Measurements from ENCODE around the gene RHNO1. TPM values are rescaled to one million over a fixed set of nuclear protein-coding genes. Genes with fewer than 3 reads are reported as not detected.

The RHNO1 gene
- total and polyA plus RNA-seq, 2 donors (not counting 3 experiments of a cell fraction or from before 2014, with no cell fraction given) = 33.8 to 35.2 TPM

- Histone ChIP-seq H4K20me1 (replicated peaks; ENCODE audit: control insufficient read depth, extremely low read depth, insufficient read depth, low read length) (no peaks in the 10 kb centered on the region), H3K4me2 (ENCODE audit: insufficient read depth, low read length) (no peak overlapping the region), H3K9ac (replicated peaks; ENCODE audit: extremely low read depth, insufficient read depth, low read length) (no peak overlapping the region), H2AFZ (ENCODE audit: low read depth, low read length) (no peak overlapping the region), H3K27me3 (ENCODE audit: control insufficient read depth in 2 of 2, insufficient read depth in 2 of 2, low read length in 2 of 2) (peaks cover 0 to 4% of the 10 kb centered on the region in 2 experiments), H3K9me3 (replicated peaks; ENCODE audit: control insufficient read depth, insufficient read depth, low read length) (no peaks in the 10 kb centered on the region), H3K36me3 (ENCODE audit: control insufficient read depth in 2 of 2, extremely low read depth in 1 of 2, insufficient read depth in 2 of 2, low read length in 2 of 2) (peaks cover 0 to 2% of the 10 kb centered on the region in 2 experiments), H3K79me2 (ENCODE audit: control insufficient read depth, insufficient read depth, low read length) (no peaks in the 10 kb centered on the region), H3K9me1 (replicated peaks; ENCODE audit: control insufficient read depth, extremely low read depth, insufficient read depth, low read length) (no peaks in the 10 kb centered on the region), H3K4me3 (replicated peaks in 1 of 3; ENCODE audit: insufficient read depth in 1 of 3, low read depth in 1 of 3, low read length in 3 of 3) (no peak overlapping the region), H3K4me1 (ENCODE audit: control insufficient read depth, extremely low read depth, insufficient read depth, low read length) (no peaks in the 10 kb centered on the region), H3K27ac (ENCODE audit: insufficient read depth, low read depth, low read length) (no peak overlapping the region)
- dilution Hi-C loops (cut with MboI; ENCODE audit: extremely low pct_ligation_motif_present, low sequenced_read_pairs) = no loop called here
- BruUV-seq (replicated peaks) = no TSS peak
- POLR2A ChIA-PET = no interaction called here
- FAIRE-seq = no peak
- intact Hi-C loops (cut with micrococcal nuclease) = no loop called here
- CTCF ChIA-PET = interaction anchor here (0.9 to 2.1 kb wide), 3 partner anchors 12 to 21 kb away, joined by 3 to 9 read pairs (median 5); no protein-coding TSS in a partner anchor
- TF ChIP-seq, protein P1, sequence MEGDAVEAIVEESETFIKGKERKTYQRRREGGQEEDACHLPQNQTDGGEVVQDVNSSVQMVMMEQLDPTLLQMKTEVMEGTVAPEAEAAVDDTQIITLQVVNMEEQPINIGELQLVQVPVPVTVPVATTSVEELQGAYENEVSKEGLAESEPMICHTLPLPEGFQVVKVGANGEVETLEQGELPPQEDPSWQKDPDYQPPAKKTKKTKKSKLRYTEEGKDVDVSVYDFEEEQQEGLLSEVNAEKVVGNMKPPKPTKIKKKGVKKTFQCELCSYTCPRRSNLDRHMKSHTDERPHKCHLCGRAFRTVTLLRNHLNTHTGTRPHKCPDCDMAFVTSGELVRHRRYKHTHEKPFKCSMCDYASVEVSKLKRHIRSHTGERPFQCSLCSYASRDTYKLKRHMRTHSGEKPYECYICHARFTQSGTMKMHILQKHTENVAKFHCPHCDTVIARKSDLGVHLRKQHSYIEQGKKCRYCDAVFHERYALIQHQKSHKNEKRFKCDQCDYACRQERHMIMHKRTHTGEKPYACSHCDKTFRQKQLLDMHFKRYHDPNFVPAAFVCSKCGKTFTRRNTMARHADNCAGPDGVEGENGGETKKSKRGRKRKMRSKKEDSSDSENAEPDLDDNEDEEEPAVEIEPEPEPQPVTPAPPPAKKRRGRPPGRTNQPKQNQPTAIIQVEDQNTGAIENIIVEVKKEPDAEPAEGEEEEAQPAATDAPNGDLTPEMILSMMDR (IDR thresholded peaks at IDR 0.05; ENCODE audit: extremely low read depth in 1 of 2, insufficient read depth in 1 of 2, low read depth in 1 of 2, low read length in 2 of 2) = no peak
- no peak for TF ChIP-seq GATA2 (IDR thresholded peaks at IDR 0.05; ENCODE audit: insufficient read depth, insufficient read length, low read depth, low read length)
- TF ChIP-seq, protein P2, sequence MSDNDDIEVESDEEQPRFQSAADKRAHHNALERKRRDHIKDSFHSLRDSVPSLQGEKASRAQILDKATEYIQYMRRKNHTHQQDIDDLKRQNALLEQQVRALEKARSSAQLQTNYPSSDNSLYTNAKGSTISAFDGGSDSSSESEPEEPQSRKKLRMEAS (IDR thresholded peaks at IDR 0.05; ENCODE audit: insufficient read depth, insufficient read length) = no peak
- TF ChIP-seq MYC (IDR thresholded peaks at IDR 0.05; ENCODE audit: low read depth, low read length) = no peak
- no peak for TF ChIP-seq FOS (IDR thresholded peaks at IDR 0.05; ENCODE audit: borderline replicate concordance, insufficient read depth, low read length)
- TF ChIP-seq POLR2A (IDR thresholded peaks at IDR 0.05; ENCODE audit: low read depth, low read length) = no peak
- TF ChIP-seq JUN (IDR thresholded peaks at IDR 0.05; ENCODE audit: borderline replicate concordance, insufficient read depth, insufficient read length, low read depth) = no peak
- no peak for DNase-seq (ENCODE audit: low read depth, low spot score)
Measured at GRCh38 chr12:2833327-2833726, 43.7 kb upstream of the RHNO1 start.

Data from endothelial cell of umbilical vein (primary cell).